HCT116 (cell line): ENCODE results near the gene FHIT. TPM values are rescaled to one million over a fixed set of nuclear protein-coding genes. Genes with fewer than 3 reads are reported as not detected.

ENCODE experiments used
- ATAC-seq: fragments of 200-7000 bp; cut with Tn5 transposase; 2 replicates; pipeline ENCODE4 v1.9.1; 2020; ENCODE audit warnings: mild to moderate bottlenecking, moderate library complexity
- BruUV-seq: library from RNA; stranded (reverse); fragments of 400-500 nt; replicated peaks from 2 replicates; lab custom pipeline; 2021; lab: Mats Ljungman, UMichigan
- CTCF ChIA-PET: fragments of 300-600 bp; sonication (Branson Sonifier 250); formaldehyde crosslinking; loops from one replicate; lab custom pipeline; 2021; ENCODE audit warnings: antibody characterized with exemption; lab: Charles Lee
- POLR2A ChIA-PET: fragments of 300-600, 350-600 bp; sonication (Branson Sonifier 250); formaldehyde crosslinking; loops from one replicate; lab custom pipeline; 2021; ENCODE audit warnings: antibody characterized with exemption; lab: Charles Lee
- RAD21 ChIA-PET, 2 experiments: fragments of 300-600 bp; sonication (Branson Sonifier 250); formaldehyde crosslinking; loops; one replicate each; lab custom pipeline; 2023; ENCODE audit warnings: low total read pairs in 2 of 2; ENCODE audit not compliant: uncharacterized antibody in 2 of 2, unreplicated experiment in 2 of 2, low non-redundant PET in 1 of 2; lab: Charles Lee
- DNase-seq: peaks from one replicate; pipeline ENCODE4 v3.0.0-alpha.2; 2010; ENCODE audit warnings: low read depth, low spot score
- H2AFZ ChIP-seq: fragments of 200-600 bp; shearing (Covaris generic), sonication (generic); 2 replicates; pipeline ENCODE4 v1.6.1; 2017; ENCODE audit warnings: low read depth, mixed run types, mixed read lengths, antibody characterized with exemption, low read length; ENCODE audit not compliant: poor library complexity, severe bottlenecking
- H3K27ac ChIP-seq: 2 replicates; pipeline ENCODE4 v1.5.1; 2012; ENCODE audit warnings: low read depth, low read length
- H3K27me3 ChIP-seq: fragments of 200-600 bp; sonication (generic); 2 replicates; pipeline ENCODE4 v1.6.1; 2016; ENCODE audit warnings: mixed run types, low read length, mixed read lengths; ENCODE audit not compliant: insufficient read depth
- H3K36me3 ChIP-seq, 2 experiments: fragments of 200-500 bp in 1 of 2; fragments of 200-600 bp in 1 of 2; sonication (Bioruptor generic) in 1 of 2; sonication (generic) in 1 of 2; 2 replicates each; pipeline versions ENCODE4 v1.5.1 to v1.6.1; 2014 to 2016; ENCODE audit warnings: low read length in 2 of 2, inconsistent platforms in 1 of 2, mixed read lengths in 1 of 2, mixed run types in 1 of 2; ENCODE audit not compliant: insufficient read depth in 2 of 2, control insufficient read depth in 1 of 2
- H3K4me1 ChIP-seq, 2 experiments: fragments of 200-600 bp in 1 of 2; sonication (generic) in 1 of 2; 2 replicates each; pipeline versions ENCODE4 v1.5.1 to v1.6.1; 2012 to 2017; ENCODE audit warnings: low read length in 2 of 2, inconsistent platforms in 1 of 2, mild to moderate bottlenecking in 1 of 2, mixed read lengths in 1 of 2, mixed run types in 1 of 2, moderate library complexity in 1 of 2; ENCODE audit not compliant: insufficient read depth in 2 of 2, control insufficient read depth in 1 of 2
- H3K4me2 ChIP-seq: fragments of 200-600 bp; sonication (generic); 2 replicates; pipeline ENCODE4 v1.6.1; 2017; ENCODE audit warnings: mixed run types, low read length, mixed read lengths
- H3K4me3 ChIP-seq, 2 experiments: fragments of 200-600 bp in 1 of 2; sonication (generic) in 1 of 2; replicated peaks in 1 of 2; 2 replicates each; pipeline ENCODE4 v1.5.1; 2011 to 2016; ENCODE audit warnings: low read length in 2 of 2, control low read depth in 1 of 2, low read depth in 1 of 2, mild to moderate bottlenecking in 1 of 2, mixed read lengths in 1 of 2, mixed run types in 1 of 2
- H3K79me2 ChIP-seq: fragments of 200-600 bp; sonication (generic); 2 replicates; pipeline ENCODE4 v1.6.1; 2017; ENCODE audit warnings: mild to moderate bottlenecking, mixed run types, low read length, moderate library complexity, mixed read lengths; ENCODE audit not compliant: insufficient read depth
- H3K9ac ChIP-seq: fragments of 200-600 bp; sonication (generic); 2 replicates; pipeline ENCODE4 v1.6.1; 2016; ENCODE audit warnings: low read length, mixed read lengths
- H3K9me2 ChIP-seq: fragments of 200-600 bp; sonication (generic), shearing (Covaris generic); 2 replicates; pipeline ENCODE4 v1.6.1; 2017; ENCODE audit warnings: mixed run types, mild to moderate bottlenecking, moderate library complexity; ENCODE audit not compliant: insufficient read depth
- H3K9me3 ChIP-seq, 2 experiments: fragments of 200-500 bp in 1 of 2; fragments of 200-600 bp in 1 of 2; sonication (Bioruptor generic) in 1 of 2; sonication (generic) in 1 of 2; 2 replicates each; pipeline ENCODE4 v1.6.1; 2014 to 2017; ENCODE audit warnings: low read length in 2 of 2, mixed read lengths in 2 of 2, inconsistent platforms in 1 of 2, low read depth in 1 of 2, mild to moderate bottlenecking in 1 of 2, mixed run types in 1 of 2, moderate library complexity in 1 of 2; ENCODE audit not compliant: control insufficient read depth in 1 of 2, insufficient read depth in 1 of 2
- H4K20me1 ChIP-seq: fragments of 200-600 bp; sonication (generic), shearing (Covaris generic); 2 replicates; pipeline ENCODE4 v1.6.1; 2017; ENCODE audit warnings: mixed run types, mild to moderate bottlenecking, moderate library complexity; ENCODE audit not compliant: insufficient read depth
- ATF3 ChIP-seq: IDR thresholded peaks from 2 replicates; pipeline ENCODE4 v1.6.1; 2012
- EZH2 ChIP-seq: fragments of 200-600 bp; sonication (generic); IDR thresholded peaks from 2 replicates; pipeline ENCODE4 v1.6.1; 2017; ENCODE audit warnings: antibody characterized with exemption, mixed run types
- EZH2phosphoT487 ChIP-seq: fragments of 200-600 bp; IDR thresholded peaks from 2 replicates; pipeline ENCODE4 v1.6.1; 2018; ENCODE audit warnings: antibody characterized with exemption, borderline replicate concordance
- JUND ChIP-seq: IDR thresholded peaks from 2 replicates; pipeline ENCODE4 v1.6.1; 2012
- TCF7L2 ChIP-seq: IDR thresholded peaks from 2 replicates; pipeline ENCODE4 v1.7.0; 2011; ENCODE audit warnings: borderline replicate concordance, inconsistent platforms; ENCODE audit not compliant: insufficient read depth, insufficient read length; ENCODE audit errors: extremely low read depth
- YY1 ChIP-seq: IDR thresholded peaks from 2 replicates; pipeline ENCODE4 v1.6.1; 2011; ENCODE audit warnings: low read length, low read depth, moderate library complexity, mild to moderate bottlenecking; ENCODE audit not compliant: insufficient replicate concordance; ENCODE audit errors: extremely low read depth
- ZFX ChIP-seq: fragments of 450-650 bp; IDR thresholded peaks from 2 replicates; pipeline ENCODE4 v1.6.1; 2017
- ZNF274 ChIP-seq: fragments of 200-500 bp; sonication (Bioruptor generic); IDR thresholded peaks from 2 replicates; pipeline ENCODE4 v1.6.1; 2014; ENCODE audit warnings: mild to moderate bottlenecking, low read depth, low read length, inconsistent platforms
- intact Hi-C: fragments of 100-400 bp; cut with micrococcal nuclease; formaldehyde crosslinking; loops from 2 replicates; pipeline ENCODE4 v1.10.0; 2022
- total RNA-seq: library from RNA; stranded (reverse); gene quantifications from one replicate; pipeline ENCODE4 v1.2.1, GENCODE V29; 2021; ENCODE audit not compliant: unreplicated experiment
- TF ChIP-seq, protein P1 (sequence below): IDR thresholded peaks from 2 replicates; pipeline ENCODE4 v1.6.1; 2011; ENCODE audit warnings: mild to moderate bottlenecking, low read length, moderate library complexity; ENCODE audit not compliant: insufficient replicate concordance; ENCODE audit errors: extremely low read depth

The FHIT gene
- total RNA-seq, 1 experiment from 2014 or later: 20.1 TPM

- RAD21 ChIA-PET: no interaction called here
- Histone ChIP-seq H4K20me1 (no peaks in the 10 kb centered on the region; the same call in 1 of the 2 replicates), H3K4me1 (no peaks in the 10 kb centered on the region), H3K36me3 (no peaks in the 10 kb centered on the region), H2AFZ (no peak overlapping the region), H3K9ac (no peak overlapping the region), H3K9me2 (no peaks in the 10 kb centered on the region), H3K79me2 (no peaks in the 10 kb centered on the region), H3K27me3 (no peaks in the 10 kb centered on the region), H3K9me3 (no peaks in the 10 kb centered on the region), H3K4me2 (no peak overlapping the region), H3K4me3 (no peak overlapping the region), H3K27ac (no peak overlapping the region)
- ATAC-seq (no peak), DNase-seq (no peak)
- TF ChIP-seq ZFX (no peak), YY1 (no peak), EZH2 (no peak), JUND (no peak), EZH2phosphoT487 (no peak), ATF3 (no peak), TCF7L2 (no peak), ZNF274 (no peak)
- TF ChIP-seq, protein P1, sequence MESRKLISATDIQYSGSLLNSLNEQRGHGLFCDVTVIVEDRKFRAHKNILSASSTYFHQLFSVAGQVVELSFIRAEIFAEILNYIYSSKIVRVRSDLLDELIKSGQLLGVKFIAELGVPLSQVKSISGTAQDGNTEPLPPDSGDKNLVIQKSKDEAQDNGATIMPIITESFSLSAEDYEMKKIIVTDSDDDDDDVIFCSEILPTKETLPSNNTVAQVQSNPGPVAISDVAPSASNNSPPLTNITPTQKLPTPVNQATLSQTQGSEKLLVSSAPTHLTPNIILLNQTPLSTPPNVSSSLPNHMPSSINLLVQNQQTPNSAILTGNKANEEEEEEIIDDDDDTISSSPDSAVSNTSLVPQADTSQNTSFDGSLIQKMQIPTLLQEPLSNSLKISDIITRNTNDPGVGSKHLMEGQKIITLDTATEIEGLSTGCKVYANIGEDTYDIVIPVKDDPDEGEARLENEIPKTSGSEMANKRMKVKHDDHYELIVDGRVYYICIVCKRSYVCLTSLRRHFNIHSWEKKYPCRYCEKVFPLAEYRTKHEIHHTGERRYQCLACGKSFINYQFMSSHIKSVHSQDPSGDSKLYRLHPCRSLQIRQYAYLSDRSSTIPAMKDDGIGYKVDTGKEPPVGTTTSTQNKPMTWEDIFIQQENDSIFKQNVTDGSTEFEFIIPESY: no peak
- CTCF ChIA-PET: no interaction called here
- no TSS peak for BruUV-seq
- intact Hi-C loops: no loop called here
- POLR2A ChIA-PET: no interaction called here
These were observed 810.4 kb downstream of the FHIT start for GRCh38 chr3:60440869-60441268.
